IPS-15b (cell line): Measurements from ENCODE around the gene NEURL4.

ENCODE experiments used
- H3K27me3 ChIP-seq: one replicate; pipeline ENCODE4 v1.6.1; 2013; ENCODE audit warnings: low read length; ENCODE audit not compliant: control insufficient read depth, insufficient read depth
- H3K36me3 ChIP-seq: one replicate; pipeline ENCODE4 v1.6.1; 2013; ENCODE audit warnings: low read length; ENCODE audit not compliant: control insufficient read depth, insufficient read depth
- H3K4me1 ChIP-seq: one replicate; pipeline ENCODE4 v1.6.1; 2013; ENCODE audit warnings: mild to moderate bottlenecking, low read length; ENCODE audit not compliant: control insufficient read depth, insufficient read depth
- H3K4me3 ChIP-seq: one replicate; pipeline ENCODE4 v1.5.1; 2013; ENCODE audit warnings: low read depth, low read length
- H3K9ac ChIP-seq: one replicate; pipeline ENCODE4 v1.6.1; 2013; ENCODE audit warnings: low read depth, mild to moderate bottlenecking, low read length
- H3K9me3 ChIP-seq: one replicate; pipeline ENCODE4 v1.6.1; 2013; ENCODE audit warnings: mild to moderate bottlenecking, low read length; ENCODE audit not compliant: control insufficient read depth, insufficient read depth

The NEURL4 gene

GRCh38 chr17:7317161-7317803 is 11.9 kb downstream of the NEURL4 start:
- Histone ChIP-seq H3K36me3 (peaks cover 70% of the 10 kb centered on the region), H3K9ac (no peak overlapping the region), H3K27me3 (no peaks in the 10 kb centered on the region), H3K4me3 (no peak overlapping the region), H3K9me3 (no peaks in the 10 kb centered on the region), H3K4me1 (no peaks in the 10 kb centered on the region)

- H3K36me3 ChIP-seq: peaks cover 64% of the 10 kb centered on the region
- H3K27me3 ChIP-seq: no peaks in the 10 kb centered on the region
- peak overlapping the region; percentile 91 for H3K9ac ChIP-seq
- H3K9me3 ChIP-seq: no peaks in the 10 kb centered on the region
- H3K4me3 ChIP-seq: peak overlapping the region; percentile 75
- H3K4me1 ChIP-seq: no peaks in the 10 kb centered on the region
These were observed 13.4 kb downstream of the NEURL4 start for GRCh38 chr17:7315570-7316235.

GRCh38 chr17:7314719-7315569 is 14.2 kb downstream of the NEURL4 start, which contains the start of gene GPS2:
TSS of gene GPS2 (minus strand) at chr17:7315360. CDS start at chr17:7315052, 308 bp downstream.
- H3K27me3 ChIP-seq: no peaks in the 10 kb centered on the region
- H3K9me3 ChIP-seq: no peaks in the 10 kb centered on the region
- peak within 1 kb of the TSS; percentile 91 for H3K9ac ChIP-seq
- H3K36me3 ChIP-seq: peaks cover 67% of the 10 kb centered on the region
- peak within 1 kb of the TSS; percentile 75 for H3K4me3 ChIP-seq
- no peaks in the 10 kb centered on the region for H3K4me1 ChIP-seq

GRCh38 chr17:7313890-7314718 is 15.0 kb downstream of the NEURL4 start:
- peak overlapping the region; percentile 81 for H3K9ac ChIP-seq

GRCh38 chr17:7313088-7313889 is 15.8 kb downstream of the NEURL4 start:
- H3K9ac ChIP-seq: no peak overlapping the region
- H3K27me3 ChIP-seq: no peaks in the 10 kb centered on the region
- no peak overlapping the region for H3K4me3 ChIP-seq
- H3K36me3 ChIP-seq: peaks cover 65% of the 10 kb centered on the region
- no peaks in the 10 kb centered on the region for H3K9me3 ChIP-seq
- peaks cover 2% of the 10 kb centered on the region for H3K4me1 ChIP-seq

More at GRCh38 chr17:7313890-7314718, 15.0 kb downstream of the NEURL4 start:
- H3K9me3 ChIP-seq: no peaks in the 10 kb centered on the region
- peak overlapping the region; percentile 75 for H3K4me3 ChIP-seq
- no peaks in the 10 kb centered on the region for H3K27me3 ChIP-seq
- peaks cover 73% of the 10 kb centered on the region for H3K36me3 ChIP-seq
- H3K4me1 ChIP-seq: peaks cover 2% of the 10 kb centered on the region

DNA sequence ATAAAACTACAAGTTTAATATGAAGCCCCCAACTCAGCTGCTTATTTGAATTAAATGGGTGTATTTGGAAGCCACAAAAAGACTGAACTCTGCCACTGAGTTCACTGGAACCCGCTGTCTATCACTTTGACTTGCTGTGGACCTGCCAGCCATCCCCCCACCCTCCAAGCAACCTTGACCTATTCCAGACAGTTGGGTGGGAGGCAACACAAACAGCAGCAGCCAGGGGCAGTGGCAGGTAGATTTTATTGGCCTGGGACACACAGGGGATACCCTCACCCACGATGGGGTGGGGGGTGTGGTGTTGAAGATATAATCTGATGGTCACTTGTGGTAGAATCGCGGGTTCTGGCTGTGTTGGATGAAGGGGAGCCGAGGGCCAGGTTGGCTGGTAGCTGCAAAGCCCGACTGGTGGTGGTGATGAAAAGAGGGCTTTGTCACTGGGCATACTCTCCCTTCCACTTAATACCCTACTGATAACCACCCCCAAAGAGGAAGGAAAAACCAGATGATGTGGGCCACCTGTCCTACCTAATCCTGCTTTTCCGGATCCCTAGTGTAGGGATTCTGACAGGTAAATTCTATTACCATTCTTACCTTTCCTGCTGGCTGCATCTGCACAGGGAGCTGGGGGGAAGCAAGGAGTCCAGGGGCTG is 16.6 kb downstream of the NEURL4 start:
- Histone ChIP-seq H3K27me3 (no peaks in the 10 kb centered on the region), H3K4me1 (peaks cover 2% of the 10 kb centered on the region), H3K4me3 (no peak overlapping the region), H3K36me3 (peaks cover 58% of the 10 kb centered on the region), H3K9me3 (no peaks in the 10 kb centered on the region), H3K9ac (no peak overlapping the region)

- Histone ChIP-seq H3K4me3 (no peak overlapping the region), H3K36me3 (peaks cover 49% of the 10 kb centered on the region), H3K4me1 (peaks cover 2% of the 10 kb centered on the region)
These were observed 17.9 kb downstream of the NEURL4 start for GRCh38 chr17:7311110-7311705.

DNA sequence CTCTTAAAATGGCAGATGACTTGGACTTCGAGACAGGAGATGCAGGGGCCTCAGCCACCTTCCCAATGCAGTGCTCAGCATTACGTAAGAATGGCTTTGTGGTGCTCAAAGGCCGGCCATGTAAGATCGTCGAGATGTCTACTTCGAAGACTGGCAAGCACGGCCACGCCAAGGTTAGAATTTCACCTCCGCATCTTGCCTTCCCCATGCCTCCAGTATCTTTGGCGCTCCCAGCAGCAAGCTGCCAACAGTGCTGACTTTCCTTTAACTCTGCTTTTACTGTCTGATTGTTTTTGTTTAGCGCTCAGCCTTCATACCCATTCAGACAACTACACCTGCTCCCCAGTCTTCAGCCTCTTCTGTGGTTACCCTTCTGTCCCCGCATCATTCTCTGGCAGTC is 19.5 kb downstream of the NEURL4 start:
- Histone ChIP-seq H3K9ac (no peak overlapping the region), H3K36me3 (peaks cover 40% of the 10 kb centered on the region), H3K27me3 (no peaks in the 10 kb centered on the region), H3K4me1 (peaks cover 2% of the 10 kb centered on the region), H3K4me3 (peak overlapping the region; percentile 95), H3K9me3 (no peaks in the 10 kb centered on the region)

More at GRCh38 chr17:7311110-7311705, 17.9 kb downstream of the NEURL4 start:
- Histone ChIP-seq H3K9ac (no peak overlapping the region), H3K9me3 (no peaks in the 10 kb centered on the region), H3K27me3 (no peaks in the 10 kb centered on the region)

- H3K4me3 ChIP-seq: peak overlapping the region; percentile 95
- H3K27me3 ChIP-seq: no peaks in the 10 kb centered on the region
- H3K4me1 ChIP-seq: peaks cover 2% of the 10 kb centered on the region
- peak overlapping the region; percentile 99 for H3K9ac ChIP-seq
- no peaks in the 10 kb centered on the region for H3K9me3 ChIP-seq
- peaks cover 40% of the 10 kb centered on the region for H3K36me3 ChIP-seq
These were observed 20.3 kb downstream of the NEURL4 start for GRCh38 chr17:7308625-7309433.
